ENCODE results near the gene PISD. TPM values are rescaled to one million over a fixed set of nuclear protein-coding genes. Genes with fewer than 3 reads are reported as not detected.

PISD gene
- total and polyA plus RNA-seq, 9 of the 15 experiments (the other 6 are each of a cell fraction or from before 2014, with no cell fraction given), result 24.5 to 65.9 (median 36.6) TPM

- no peak for TF ChIP-seq ZNF239 (CRISPR knock-in tag; IDR thresholded peaks at IDR 0.05)
- TF ChIP-seq KAT2B (IDR thresholded peaks at IDR 0.05; ENCODE audit: low read depth, low read length), result no peak
- no peak for TF ChIP-seq EP300 (IDR thresholded peaks at IDR 0.05; ENCODE audit: low read length)
- no peak for TF ChIP-seq LARP7 (IDR thresholded peaks at IDR 0.05)
- TF ChIP-seq HNRNPK (IDR thresholded peaks at IDR 0.05; ENCODE audit: low read depth, low read length, poor library complexity, severe bottlenecking), result no peak
- no peak for TF ChIP-seq RERE (CRISPR knock-in tag; IDR thresholded peaks at IDR 0.05; ENCODE audit: borderline replicate concordance)
Measured at GRCh38 chr22:31692186-31692886, 30.3 kb upstream of the PISD start (continued).
